Vagina (tissue), 2 donors: ENCODE results near the gene RBM42.

Experiments
- CTCF ChIP-seq, 3 experiments: fragments of 450-650 bp in 2 of 3; fragments of 200-600 bp in 1 of 3; sonication (generic) in 1 of 3; IDR thresholded peaks; one replicate each; pipeline ENCODE4 v1.5.1; 2017 to 2019; ENCODE audit warnings: antibody characterized with exemption in 3 of 3, mild to moderate bottlenecking in 2 of 3, moderate library complexity in 2 of 3
- POLR2AphosphoS5 ChIP-seq, 2 donors: sonication (generic); formaldehyde crosslinking; IDR thresholded peaks; one replicate each; pipeline ENCODE4 v1.9.0; 2017; ENCODE audit warnings: antibody characterized with exemption in 2 of 2, mild to moderate bottlenecking in 2 of 2, low read depth in 1 of 2; ENCODE audit not compliant: insufficient read depth in 1 of 2

- TF ChIP-seq CTCF (IDR thresholded peaks at IDR 0.05), result no peak
- no peak for TF ChIP-seq POLR2AphosphoS5 (IDR thresholded peaks at IDR 0.05; ENCODE audit: insufficient read depth in 1 of 2, low read depth in 1 of 2)
These were observed 37.5 kb downstream of the RBM42 start, which contains the start of gene UPK1A for GRCh38 chr19:35666251-35666913.
